ENCODE data around the gene QRSL1. TPM values are rescaled to one million over a fixed set of nuclear protein-coding genes. Genes with fewer than 3 reads are reported as not detected.
"Not testable (repeated sequence)": the region's sequence is repeated elsewhere in the genome, so short reads cannot be mapped to it uniquely, and the experiment has no call there.

QRSL1 gene
- total RNA-seq, result 1 to 10 TPM; 9.1 to 9.2 TPM
- polyA plus RNA-seq (ENCODE audit: insufficient read depth, low read depth, low replicate concordance), result 13.3 TPM
- long read RNA-seq, donor 1, full-length matches to known transcripts, result 6 of 6 reads
- long read RNA-seq, donor 1, partial matches to known transcripts, result 0 of 6 reads
- long read RNA-seq, donor 1, other reads (novel, unspliced or antisense), result 0 of 6 reads
- long read RNA-seq, donor 2, full-length matches to known transcripts, result 4 of 4 reads
- long read RNA-seq, donor 2, partial matches to known transcripts, result 0 of 4 reads
- long read RNA-seq, donor 2, other reads (novel, unspliced or antisense), result 0 of 4 reads

GRCh38 chr6:106629103-106629858 is at the start of gene QRSL1, which contains the start of gene RTN4IP1:
QRSL1 (plus strand) TSS chr6:106629578; CDS start chr6:106629682, 104 bp downstream.
RTN4IP1 (minus strand) TSS chr6:106629498; CDS start chr6:106629021, 477 bp downstream.
- Histone ChIP-seq H3K4me1 (peaks cover 8% of the 10 kb centered on the region), H3K27me3 (no peaks in the 10 kb centered on the region), H3K4me3 (peak within 1 kb of the TSS; percentile 72 to 83), H3K36me3 (ENCODE audit: low read depth, missing control alignments) (no peaks in the 10 kb centered on the region), H3K27ac (peak within 1 kb of the TSS; percentile 48 to 88), H3K9me3 (no peaks in the 10 kb centered on the region)
- 0% methylated on average over 44 to 46 of the region's 46 CpGs for WGBS, 2 donors
- TF ChIP-seq POLR2A (IDR thresholded peaks at IDR 0.05) (no peak), CTCF (IDR thresholded peaks at IDR 0.05) (no peak)
- peak; percentile 93 for DNase-seq
- intact Hi-C loops (cut with DNase I; ENCODE audit: low total_unique reads), result no loop called here

- 30 to 58% methylated on average over 1 of the region's 1 CpG for WGBS, 2 donors
- intact Hi-C loops (cut with DNase I; ENCODE audit: low total_unique reads), result no loop called here
- Histone ChIP-seq H3K4me1 (no peaks in the 10 kb centered on the region), H3K27me3 (no peaks in the 10 kb centered on the region), H3K36me3 (ENCODE audit: low read depth, missing control alignments) (no peaks in the 10 kb centered on the region), H3K27ac (no peak overlapping the region), H3K4me3 (no peak overlapping the region), H3K9me3 (no peaks in the 10 kb centered on the region)
- DNase-seq, result no peak
- no peak for TF ChIP-seq CTCF (IDR thresholded peaks at IDR 0.05)
- TF ChIP-seq POLR2A (IDR thresholded peaks at IDR 0.05), result no peak
Measured at GRCh38 chr6:106581468-106581867, 47.9 kb upstream of the QRSL1 start.

- no peak overlapping the region for H3K4me3 ChIP-seq
- intact Hi-C loops (cut with DNase I; ENCODE audit: low total_unique reads), result no loop called here
- WGBS, 2 donors, result 88 to 95% methylated on average over 4 of the region's 4 CpGs
- no peaks in the 10 kb centered on the region for H3K4me1 ChIP-seq
- H3K27me3 ChIP-seq, result no peaks in the 10 kb centered on the region
- H3K36me3 ChIP-seq (ENCODE audit: low read depth, missing control alignments), result no peaks in the 10 kb centered on the region
- no peak for DNase-seq
- no peak overlapping the region for H3K27ac ChIP-seq
- H3K9me3 ChIP-seq, result no peaks in the 10 kb centered on the region
- TF ChIP-seq CTCF (IDR thresholded peaks at IDR 0.05) (no peak), POLR2A (IDR thresholded peaks at IDR 0.05) (no peak)
Measured at GRCh38 chr6:106586815-106587415, 42.5 kb upstream of the QRSL1 start.

GRCh38 chr6:106588937-106589336 is 40.4 kb upstream of the QRSL1 start:
- H3K9me3 ChIP-seq; H3K27ac ChIP-seq; H3K4me1 ChIP-seq; H3K27me3 ChIP-seq; H3K4me3 ChIP-seq; intact Hi-C loops (cut with DNase I; ENCODE audit: low total_unique reads); DNase-seq; H3K36me3 ChIP-seq (ENCODE audit: low read depth, missing control alignments): not testable (repeated sequence)
- WGBS, 2 donors, result 61 to 85% methylated on average over 4 to 5 of the region's 5 CpGs

GRCh38 chr6:106591111-106591825 is 38.1 kb upstream of the QRSL1 start:
- no peaks in the 10 kb centered on the region for H3K9me3 ChIP-seq
- 86 to 94% methylated on average over 3 of the region's 3 CpGs for WGBS, 2 donors
- no peaks in the 10 kb centered on the region for H3K4me1 ChIP-seq
- no peak for DNase-seq
- no peaks in the 10 kb centered on the region for H3K36me3 ChIP-seq (ENCODE audit: low read depth, missing control alignments)
- no peak for TF ChIP-seq POLR2A (IDR thresholded peaks at IDR 0.05)
- TF ChIP-seq CTCF (IDR thresholded peaks at IDR 0.05), result no peak
- no peak overlapping the region for H3K4me3 ChIP-seq
- intact Hi-C loops (cut with DNase I; ENCODE audit: low total_unique reads), result no loop called here
- H3K27ac ChIP-seq, result no peak overlapping the region
- no peaks in the 10 kb centered on the region for H3K27me3 ChIP-seq

All from testis (tissue), 5 donors.